ENCODE measurements around the gene IMMP2L.

Gene IMMP2L

GRCh38 chr7:111038185-111038584 lies 524.1 kb downstream of the IMMP2L start:
- Histone ChIP-seq H2AFZ (ENCODE audit: low read depth, low read length) (no peak overlapping the region), H3K4me3 (ENCODE audit: low read depth in 1 of 2, low read length in 2 of 2) (no peak overlapping the region), H3K27me3 (ENCODE audit: insufficient read depth, low read length, poor library complexity) (no peaks in the 10 kb centered on the region), H3K4me1 (ENCODE audit: insufficient read depth, low read length) (peaks cover 3% of the 10 kb centered on the region; the same call in 1 of the 2 replicates), H4K20me1 (ENCODE audit: insufficient read depth, low read length) (no peaks in the 10 kb centered on the region), H3K36me3 (ENCODE audit: insufficient read depth, low read length) (no peaks in the 10 kb centered on the region), H3K9ac (ENCODE audit: low read depth, low read length) (no peak overlapping the region), H3K27ac (ENCODE audit: low read length) (no peak overlapping the region), H3K9me3 (ENCODE audit: insufficient read depth, low read length, severe bottlenecking) (no peaks in the 10 kb centered on the region), H3K4me2 (ENCODE audit: insufficient read depth, low read length) (no peak overlapping the region), H3K79me2 (ENCODE audit: insufficient read depth, low read length) (no peaks in the 10 kb centered on the region)
- DNase-seq (no peak), ATAC-seq (ENCODE audit: insufficient read depth, low read depth) (no peak)
- TF ChIP-seq CTCF (IDR thresholded peaks at IDR 0.05; ENCODE audit: borderline replicate concordance, extremely low read depth, low read length, poor library complexity, severe bottlenecking), result no peak
- TF ChIP-seq EZH2 (IDR thresholded peaks at IDR 0.05; ENCODE audit: borderline replicate concordance, low read depth, low read length, severe bottlenecking), result no peak

- H3K4me2 ChIP-seq (ENCODE audit: insufficient read depth, low read length), result no peak overlapping the region
- ATAC-seq (ENCODE audit: insufficient read depth, low read depth) (no peak), DNase-seq (no peak)
- H3K4me1 ChIP-seq (ENCODE audit: insufficient read depth, low read length), result peaks cover 28% of the 10 kb centered on the region
- H3K27me3 ChIP-seq (ENCODE audit: insufficient read depth, low read length, poor library complexity), result no peaks in the 10 kb centered on the region
- H3K4me3 ChIP-seq (ENCODE audit: low read depth in 1 of 2, low read length in 2 of 2), result no peak overlapping the region
- H3K36me3 ChIP-seq (ENCODE audit: insufficient read depth, low read length), result no peaks in the 10 kb centered on the region
- no peaks in the 10 kb centered on the region for H3K9me3 ChIP-seq (ENCODE audit: insufficient read depth, low read length, severe bottlenecking)
- TF ChIP-seq CTCF (IDR thresholded peaks at IDR 0.05; ENCODE audit: borderline replicate concordance, extremely low read depth, low read length, poor library complexity, severe bottlenecking) (no peak), EZH2 (IDR thresholded peaks at IDR 0.05; ENCODE audit: borderline replicate concordance, low read depth, low read length, severe bottlenecking) (no peak)
- no peak overlapping the region for H3K27ac ChIP-seq (ENCODE audit: low read length)
- no peaks in the 10 kb centered on the region for H3K79me2 ChIP-seq (ENCODE audit: insufficient read depth, low read length)
- H4K20me1 ChIP-seq (ENCODE audit: insufficient read depth, low read length), result no peaks in the 10 kb centered on the region
- no peak overlapping the region for H3K9ac ChIP-seq (ENCODE audit: low read depth, low read length)
- H2AFZ ChIP-seq (ENCODE audit: low read depth, low read length), result no peak overlapping the region
Observed at GRCh38 chr7:111031916-111032315, 530.4 kb downstream of the IMMP2L start.

- H3K9me3 ChIP-seq (ENCODE audit: insufficient read depth, low read length, severe bottlenecking), result no peaks in the 10 kb centered on the region
- no peaks in the 10 kb centered on the region for H3K79me2 ChIP-seq (ENCODE audit: insufficient read depth, low read length)
- no peaks in the 10 kb centered on the region for H3K27me3 ChIP-seq (ENCODE audit: insufficient read depth, low read length, poor library complexity)
- peaks cover 44% of the 10 kb centered on the region for H3K4me1 ChIP-seq (ENCODE audit: insufficient read depth, low read length)
- peak overlapping the region; percentile 26; the same call in 1 of the 2 replicates for H3K9ac ChIP-seq (ENCODE audit: low read depth, low read length)
- no peak overlapping the region for H3K27ac ChIP-seq (ENCODE audit: low read length)
- no peak overlapping the region for H3K4me2 ChIP-seq (ENCODE audit: insufficient read depth, low read length)
- ATAC-seq (ENCODE audit: insufficient read depth, low read depth) (no peak), DNase-seq (no peak)
- 0 out of 2 replicates have a peak overlapping the region, but pooled peaks have one; percentile 48 for H2AFZ ChIP-seq (ENCODE audit: low read depth, low read length)
- H4K20me1 ChIP-seq (ENCODE audit: insufficient read depth, low read length), result no peaks in the 10 kb centered on the region
- H3K36me3 ChIP-seq (ENCODE audit: insufficient read depth, low read length), result no peaks in the 10 kb centered on the region
- H3K4me3 ChIP-seq (ENCODE audit: low read depth in 1 of 2, low read length in 2 of 2), result no peak overlapping the region
- TF ChIP-seq EZH2 (IDR thresholded peaks at IDR 0.05; ENCODE audit: borderline replicate concordance, low read depth, low read length, severe bottlenecking), result no peak
- TF ChIP-seq CTCF (IDR thresholded peaks at IDR 0.05; ENCODE audit: borderline replicate concordance, extremely low read depth, low read length, poor library complexity, severe bottlenecking), result no peak
Observed at GRCh38 chr7:111030336-111030735, 532.0 kb downstream of the IMMP2L start.
